GM15510 (cell line): ENCODE measurements around the gene CNTFR.

Experiments used
- POLR2A ChIP-seq: IDR thresholded peaks from 3 replicates; pipeline ENCODE4 v1.6.1; 2011; ENCODE audit warnings: borderline replicate concordance; ENCODE audit not compliant: insufficient read length; ENCODE audit errors: extremely low read depth

The CNTFR gene

DNA sequence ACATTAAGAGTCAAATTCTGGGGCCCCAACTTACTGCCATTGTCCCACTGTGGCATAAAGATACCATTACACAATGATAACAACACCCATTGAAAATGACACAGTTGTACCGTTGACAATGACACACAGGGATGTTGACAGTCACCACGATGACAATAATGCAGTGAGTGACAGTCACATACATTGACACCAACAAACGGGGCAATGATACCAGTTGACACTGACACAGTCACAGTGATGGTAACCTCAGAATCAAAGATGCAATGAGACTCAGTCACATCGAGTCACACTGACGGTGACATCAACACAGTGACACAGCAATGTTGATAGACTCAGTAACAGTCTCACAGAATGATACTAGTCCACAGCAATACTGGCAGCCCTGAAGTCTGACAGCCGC lies 16.9 kb downstream of the CNTFR start:
- no peak for TF ChIP-seq POLR2A

DNA sequence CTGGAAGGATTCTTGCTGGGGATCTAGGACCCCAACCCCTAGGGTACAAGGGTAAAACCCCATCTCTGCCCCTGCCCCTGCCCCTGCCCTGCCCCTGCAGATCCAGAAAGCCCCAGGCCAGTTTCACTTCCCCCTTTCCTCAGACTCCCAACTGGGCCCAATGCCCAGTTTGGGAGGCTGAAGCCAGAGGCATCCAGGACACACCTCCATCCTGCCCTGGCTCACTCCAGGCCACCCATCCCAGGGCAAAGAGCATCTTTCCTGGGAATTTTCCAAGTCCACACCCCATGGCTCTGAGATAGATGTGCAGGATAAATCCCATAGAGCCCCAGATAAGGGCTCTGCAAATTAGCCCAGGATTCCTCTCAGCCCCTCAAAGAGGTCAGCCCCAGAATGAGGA lies 17.4 kb downstream of the CNTFR start:
- TF ChIP-seq POLR2A: no peak

GRCh38 chr9:34571481-34571810 lies 18.1 kb downstream of the CNTFR start:
- no peak for TF ChIP-seq POLR2A

GRCh38 chr9:34570809-34571480 lies 18.6 kb downstream of the CNTFR start:
- TF ChIP-seq POLR2A: no peak

DNA sequence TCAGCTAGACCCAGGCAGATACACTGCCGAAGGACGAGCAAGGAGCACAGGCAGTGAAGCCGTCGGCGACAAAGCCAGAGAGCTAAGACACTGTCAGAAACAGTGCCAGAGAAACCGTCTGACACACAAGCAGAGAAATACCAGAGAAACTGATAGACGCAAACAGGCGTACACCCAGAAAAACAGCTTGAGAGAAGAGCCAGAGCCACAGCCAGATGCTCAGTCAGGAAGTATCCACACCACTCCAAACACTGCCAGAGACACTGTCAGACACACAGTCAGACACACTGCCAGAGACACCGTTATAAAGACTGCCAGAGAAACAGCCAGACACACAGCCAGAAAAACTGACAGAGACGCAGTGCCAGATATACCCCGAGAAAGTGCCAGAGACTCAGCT lies 19.1 kb downstream of the CNTFR start:
- TF ChIP-seq POLR2A: no peak

GRCh38 chr9:34568774-34569173 lies 20.8 kb downstream of the CNTFR start:
- no peak for TF ChIP-seq POLR2A

DNA sequence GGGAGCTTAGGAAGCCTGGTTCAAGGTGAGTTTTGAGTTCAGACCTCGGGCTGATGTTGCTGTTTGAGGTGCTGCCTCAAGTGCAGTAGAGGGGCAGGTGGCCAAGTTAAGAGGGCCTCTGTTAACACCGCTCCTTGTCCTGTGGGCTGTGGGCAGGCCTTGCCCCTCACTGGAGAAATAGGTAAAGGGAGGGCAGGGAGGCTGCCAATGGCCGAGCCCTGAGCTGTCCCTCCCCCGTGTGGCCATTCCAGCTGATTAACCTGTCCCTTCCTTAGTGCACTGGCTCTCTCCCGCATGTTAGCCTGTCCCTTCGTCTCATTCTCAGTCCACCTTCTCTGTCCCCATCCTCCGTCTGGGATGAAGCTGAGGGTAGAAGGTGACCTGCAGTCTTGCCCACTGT lies 21.4 kb downstream of the CNTFR start:
- TF ChIP-seq POLR2A: no peak

- TF ChIP-seq POLR2A: no peak
These were observed 22.6 kb downstream of the CNTFR start for GRCh38 chr9:34566972-34567371.

- TF ChIP-seq POLR2A: no peak
These were observed 23.2 kb downstream of the CNTFR start for GRCh38 chr9:34566322-34566721.

DNA sequence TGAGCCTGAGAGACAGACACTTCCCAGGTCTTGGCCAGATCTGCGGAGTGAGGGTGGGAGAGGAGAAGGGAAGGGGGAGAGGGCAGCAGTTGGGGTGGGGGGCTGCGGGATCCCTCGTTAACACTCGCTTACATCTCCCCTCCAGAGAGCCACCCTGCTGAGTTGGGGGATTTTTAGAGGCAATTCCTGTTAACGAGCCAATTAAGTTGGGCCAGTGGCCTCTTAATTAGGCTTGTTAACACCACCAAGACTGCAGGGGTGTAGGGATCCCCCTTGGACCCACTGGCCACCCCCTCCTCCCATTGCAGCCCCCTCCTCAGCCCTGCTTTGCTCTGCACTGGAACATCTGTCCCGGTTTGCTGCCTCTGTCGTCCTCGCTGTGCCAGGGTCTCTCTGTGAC lies 23.7 kb downstream of the CNTFR start:
- TF ChIP-seq POLR2A: no peak

DNA sequence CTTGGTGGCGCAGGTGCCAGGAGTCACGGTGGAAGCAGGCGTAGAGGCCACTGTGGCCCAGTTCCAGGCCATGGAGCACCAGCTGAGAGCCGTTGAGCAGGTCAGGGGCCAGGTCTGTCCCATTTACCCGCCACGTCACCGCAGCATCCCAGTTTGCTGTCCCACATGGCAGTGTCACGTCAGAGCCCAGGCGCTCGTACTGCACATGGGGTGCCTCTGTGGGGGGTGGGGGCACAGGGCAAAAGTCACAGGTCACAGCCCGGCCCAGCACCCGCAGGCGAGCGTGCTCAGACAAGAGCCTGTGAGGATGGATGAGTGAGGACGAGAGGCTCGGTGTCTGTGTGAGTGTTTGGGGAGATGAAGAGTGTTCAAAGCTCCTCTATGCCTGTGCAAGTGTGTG lies 24.9 kb downstream of the CNTFR start:
- TF ChIP-seq POLR2A: no peak

- no peak for TF ChIP-seq POLR2A
These were observed 26.3 kb downstream of the CNTFR start for GRCh38 chr9:34563262-34563661.

- TF ChIP-seq POLR2A: no peak
These were observed 27.3 kb downstream of the CNTFR start for GRCh38 chr9:34562135-34562745.

DNA sequence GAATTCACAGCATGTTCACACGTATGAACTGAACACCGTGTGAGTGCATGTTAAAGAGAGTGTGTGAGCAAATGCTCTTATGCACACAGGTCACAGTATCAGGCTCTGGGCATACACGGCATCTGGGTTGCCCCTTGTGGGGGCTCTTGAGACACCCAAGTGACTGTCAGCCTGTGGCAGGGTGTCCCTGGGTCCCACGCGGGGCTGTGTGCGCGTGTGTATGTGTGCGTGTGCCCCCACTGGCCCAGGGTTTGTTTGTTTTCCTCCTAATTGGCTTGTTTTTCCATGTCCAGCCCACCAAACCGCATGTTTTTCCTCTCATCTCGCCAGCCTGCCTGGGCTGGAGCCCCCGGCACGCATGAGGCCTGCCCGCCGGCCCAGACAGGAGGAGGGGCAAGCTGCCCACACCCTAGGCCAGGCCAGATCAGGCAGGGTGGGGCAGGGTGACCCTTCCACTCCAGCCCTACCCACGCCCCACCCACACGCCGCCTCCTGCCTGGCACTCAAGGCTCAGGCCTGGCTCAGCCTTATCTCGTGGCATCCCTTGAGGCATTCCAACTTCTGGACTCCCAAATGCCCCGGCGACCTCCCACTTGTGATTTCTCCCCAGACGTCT lies 28.8 kb downstream of the CNTFR start:
- no peak for TF ChIP-seq POLR2A

DNA sequence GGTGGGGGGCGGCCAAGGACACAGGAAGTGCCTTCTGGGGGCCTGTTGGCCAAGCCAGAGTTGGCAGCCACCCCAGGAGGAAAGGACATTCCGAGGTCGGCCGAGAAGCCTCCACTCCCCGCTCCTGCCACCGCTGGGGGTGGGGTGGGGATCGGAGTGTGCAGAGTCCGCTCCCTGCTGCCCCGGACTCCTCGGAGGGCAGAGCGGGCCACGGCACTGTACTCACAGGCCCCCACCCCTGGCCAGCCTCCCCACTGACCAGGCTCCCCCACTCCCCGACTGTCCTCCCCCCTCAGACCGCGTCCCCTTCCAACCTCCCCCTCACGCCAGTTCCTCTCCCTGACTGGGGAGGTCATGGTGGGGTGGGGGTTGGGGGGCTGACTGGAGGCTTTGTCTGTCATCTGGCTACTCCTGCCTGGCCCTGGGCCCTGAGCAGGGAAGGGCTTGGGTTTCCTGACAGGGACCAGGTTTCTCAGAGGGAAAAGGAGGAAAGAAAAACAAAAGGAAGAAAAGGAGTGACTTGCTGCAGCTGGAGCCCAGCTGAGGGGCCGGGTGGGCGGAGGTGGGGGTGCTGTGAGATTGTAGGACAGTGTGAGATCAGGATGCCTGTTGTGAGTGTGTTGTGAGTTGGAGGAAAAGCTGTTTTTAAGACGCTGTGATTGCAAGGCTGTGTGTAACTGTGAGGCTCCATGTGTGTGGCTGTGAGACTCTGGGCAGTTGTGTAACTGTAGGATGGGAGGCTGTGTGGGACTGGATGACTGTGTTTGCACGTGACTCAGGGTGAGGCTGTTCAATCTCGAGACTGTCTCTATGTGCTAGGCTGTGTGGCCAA lies 29.7 kb downstream of the CNTFR start:
- TF ChIP-seq POLR2A: no peak
